SKM-1 (cell line): Measurements from ENCODE around the gene KANK2.
"Not testable (repeated sequence)": the region's sequence is repeated elsewhere in the genome, so short reads cannot be mapped to it uniquely, and the experiment has no call there.

Experiments
- DNase-seq: peaks from one replicate; lab custom pipeline; 2025; ENCODE audit not compliant: unreplicated experiment; lab: John Stamatoyannopoulos, UW

The KANK2 gene

DNA sequence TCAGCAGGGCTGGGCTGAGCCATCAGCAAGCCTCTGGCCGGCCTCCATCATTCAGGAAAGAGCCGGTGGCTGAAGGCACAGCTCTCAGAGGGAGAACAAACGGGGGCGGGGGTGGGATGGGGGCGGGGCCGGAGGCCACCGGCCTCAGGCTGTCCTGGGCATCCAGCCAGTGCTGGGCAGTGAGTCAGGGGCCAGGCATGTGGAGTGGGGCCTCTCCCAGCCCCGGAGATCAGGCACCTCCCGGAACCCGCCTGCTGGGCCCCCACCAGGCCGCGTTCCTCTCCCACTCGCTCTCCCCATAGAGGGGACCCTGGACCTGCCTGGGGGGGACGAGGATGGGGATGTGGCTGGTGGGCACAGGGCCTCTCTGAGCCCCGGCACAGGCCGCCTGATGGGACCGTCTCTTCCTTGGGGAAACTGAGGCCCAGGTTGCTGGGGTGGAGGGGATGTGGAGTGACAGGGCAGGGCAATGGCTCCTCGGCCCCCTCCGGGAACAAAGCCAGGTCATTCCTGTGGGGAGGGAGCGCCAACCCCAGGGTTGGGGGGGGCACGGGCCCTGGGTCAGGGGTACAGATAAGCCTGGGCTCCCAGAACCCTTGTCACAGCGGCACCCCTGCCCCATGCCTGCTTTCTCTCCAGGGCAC is 54.7 kb downstream of the KANK2 start:
- DNase-seq: no peak

- DNase-seq: no peak
Observed at GRCh38 chr19:11141937-11142527, 55.3 kb downstream of the KANK2 start.

DNA sequence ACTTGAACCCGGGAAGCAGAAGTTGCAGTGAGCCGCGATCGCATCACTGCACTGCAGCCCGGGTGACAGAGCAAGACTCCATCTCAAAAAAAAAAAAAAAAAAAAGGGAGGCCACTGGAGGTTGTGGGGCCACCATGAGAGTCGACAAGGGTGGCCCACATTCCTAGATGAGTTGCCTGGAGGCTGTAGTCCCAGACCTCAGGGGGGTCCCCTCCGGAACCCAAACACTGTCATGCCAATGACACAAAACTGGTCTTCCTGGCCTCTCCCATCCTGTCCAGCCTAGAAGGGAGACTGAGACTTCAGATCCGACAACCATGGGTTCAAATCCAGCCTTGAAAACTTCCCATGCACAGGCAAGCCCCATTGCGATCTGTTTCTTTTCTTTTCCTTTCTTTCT is 56.4 kb downstream of the KANK2 start:
- DNase-seq: no peak

DNA sequence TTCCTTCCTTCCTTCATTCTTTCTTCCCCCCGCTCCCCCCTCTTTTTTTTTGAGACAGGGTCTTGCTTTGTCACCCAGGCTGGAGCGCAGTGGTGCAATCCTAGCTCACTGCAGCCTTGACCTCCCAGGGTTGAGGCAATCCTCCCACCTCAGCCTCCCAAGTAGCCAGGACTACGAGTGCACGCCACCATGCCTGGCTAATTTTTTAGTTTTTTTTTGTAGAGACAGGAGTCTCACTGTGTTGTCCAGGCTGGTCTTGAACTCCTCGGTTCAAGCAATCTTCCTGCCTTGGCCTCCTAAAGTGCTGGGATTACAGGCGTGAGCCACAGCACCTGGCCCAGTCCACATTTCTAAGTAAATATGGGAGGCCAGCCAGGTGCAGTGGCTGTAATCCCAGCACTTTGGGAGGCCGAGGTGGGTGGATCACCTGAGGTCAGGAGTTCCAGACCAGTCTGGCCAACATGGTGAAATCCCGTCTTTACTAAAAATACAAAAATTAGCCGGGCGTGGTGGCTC is 57.3 kb downstream of the KANK2 start:
- DNase-seq: not testable (repeated sequence)

- no peak for DNase-seq
Observed at GRCh38 chr19:11138601-11139300, 58.6 kb downstream of the KANK2 start.

- DNase-seq: peak; percentile 33
Observed at GRCh38 chr19:11137542-11138384, 59.6 kb downstream of the KANK2 start.

GRCh38 chr19:11136400-11137101 is 60.8 kb downstream of the KANK2 start:
- no peak for DNase-seq

GRCh38 chr19:11131471-11131870 is 65.9 kb downstream of the KANK2 start:
- DNase-seq: no peak

DNA sequence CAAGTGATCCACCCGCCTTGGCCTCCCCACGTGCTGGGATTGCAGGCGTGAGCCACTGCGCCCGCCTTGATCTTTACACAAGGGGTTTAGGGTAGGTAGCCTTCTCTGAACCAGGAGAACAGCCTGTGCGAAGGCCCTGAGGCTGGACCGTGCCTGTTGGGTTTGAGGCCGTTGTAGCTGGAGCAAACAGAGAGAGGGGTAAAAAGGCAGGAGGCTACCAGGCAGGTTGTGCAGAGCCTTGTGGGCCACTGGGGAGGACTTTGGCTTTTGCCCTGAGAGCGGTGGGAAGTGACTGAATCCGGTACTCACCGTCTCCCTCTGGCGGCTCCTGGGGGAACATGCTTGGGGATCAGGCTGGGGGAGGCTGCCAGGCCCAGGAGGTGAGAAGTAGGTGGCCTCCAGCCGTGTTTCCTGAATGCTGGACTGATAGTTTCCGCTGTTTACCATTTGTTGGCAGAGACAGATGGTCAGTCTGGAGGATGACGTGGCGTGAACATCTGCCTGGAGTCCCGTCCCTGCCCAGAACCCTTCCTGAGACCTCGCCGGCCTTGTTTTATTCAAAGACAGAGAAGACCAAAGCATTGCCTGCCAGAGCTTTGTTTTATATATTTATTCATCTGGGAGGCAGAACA is 66.4 kb downstream of the KANK2 start:
- DNase-seq: peak; percentile 84

DNA sequence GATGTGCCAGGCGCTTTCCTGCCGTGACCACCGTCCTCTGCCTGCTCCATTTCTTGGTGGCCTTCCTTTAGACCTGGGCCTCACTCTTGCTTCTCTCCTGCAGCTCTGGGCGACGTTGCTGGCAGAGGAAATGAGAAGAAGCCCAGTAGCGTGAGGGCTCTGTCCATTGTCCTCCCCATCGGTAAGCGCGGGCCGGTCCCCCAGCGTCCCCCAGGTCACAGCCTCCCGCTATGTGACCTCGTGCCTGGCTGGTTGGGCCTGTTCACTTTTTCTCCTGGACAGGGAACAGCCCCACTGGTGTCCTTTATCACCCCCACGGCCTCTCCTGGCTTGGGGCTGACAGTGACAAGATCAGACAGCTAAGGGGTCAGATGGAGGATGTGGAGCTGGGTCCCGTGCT is 69.4 kb downstream of the KANK2 start:
- DNase-seq: no peak

DNA sequence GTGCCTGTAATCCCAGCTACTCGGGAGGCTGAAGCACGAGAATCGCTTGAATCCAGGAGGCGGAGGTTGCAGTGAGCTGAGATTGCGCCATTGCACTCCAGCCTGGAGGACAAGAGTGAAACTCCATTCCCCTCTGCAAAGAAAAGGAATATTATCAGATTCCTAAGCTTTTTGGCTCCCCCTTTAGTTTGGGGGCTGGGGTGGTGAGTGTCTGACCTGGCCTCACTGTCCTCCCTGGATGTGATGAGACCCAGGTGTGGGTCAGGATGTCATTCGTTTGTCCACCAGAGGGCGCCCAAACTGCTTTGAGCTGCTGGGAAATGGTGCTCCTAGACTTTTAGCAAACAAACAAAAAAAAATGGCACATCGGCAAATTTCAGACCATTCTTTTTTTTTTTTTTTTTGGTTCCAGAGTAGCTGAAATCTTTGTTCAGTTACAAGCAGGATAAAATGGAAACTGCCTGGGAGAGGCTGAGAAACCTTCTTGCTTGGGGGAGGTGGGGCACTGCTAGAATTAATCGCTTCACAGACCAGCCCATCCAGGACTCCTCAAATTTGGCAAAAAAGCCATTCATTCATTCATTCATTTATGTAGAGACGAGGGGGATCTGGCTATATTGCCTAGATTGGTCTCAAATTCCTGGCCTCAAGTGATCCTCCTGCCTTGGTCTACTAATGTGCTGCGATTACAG is 71.2 kb downstream of the KANK2 start:
- peak; percentile 19 for DNase-seq

GRCh38 chr19:11124157-11124556 is 73.2 kb downstream of the KANK2 start:
- DNase-seq: not testable (repeated sequence)

DNA sequence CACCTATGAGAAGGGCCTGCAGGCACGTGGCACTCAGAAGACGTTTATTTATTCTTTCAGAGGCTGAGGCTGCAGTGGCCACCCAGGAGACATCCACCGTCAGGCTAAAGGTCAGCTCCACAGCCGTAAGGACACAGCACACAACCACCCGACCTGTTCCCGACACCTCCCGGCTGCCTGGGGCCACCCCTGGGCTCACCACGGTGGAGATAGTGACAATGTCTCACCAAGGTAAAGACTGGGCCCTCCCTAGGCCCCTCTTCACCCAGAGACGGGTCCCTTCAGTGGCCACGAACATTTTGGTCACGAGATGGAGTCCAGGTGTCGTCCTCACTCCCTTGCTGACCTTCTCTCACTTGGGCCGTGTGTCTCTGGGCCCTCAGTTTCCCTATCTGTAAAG is 74.2 kb downstream of the KANK2 start:
- DNase-seq: no peak

DNA sequence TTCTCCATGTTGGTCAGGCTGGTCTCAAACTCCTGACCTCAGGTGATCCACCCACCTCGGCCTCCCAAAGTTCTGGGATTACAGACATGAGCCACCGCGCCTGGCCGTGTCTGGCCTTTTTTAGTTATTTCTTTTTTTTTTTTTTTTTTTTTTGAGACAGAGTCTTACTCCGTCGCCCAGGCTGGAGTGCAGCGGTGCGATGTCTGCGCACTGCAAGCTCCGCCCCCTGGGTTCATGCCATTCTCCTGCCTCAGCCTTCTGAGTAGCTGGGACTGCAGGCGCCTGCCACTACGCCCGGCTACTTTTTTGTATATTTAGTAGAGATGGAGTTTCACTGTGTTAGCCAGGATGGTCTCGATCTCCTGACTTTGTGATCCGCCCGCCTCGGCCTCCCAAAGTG is 75.4 kb downstream of the KANK2 start:
- DNase-seq: not testable (repeated sequence)

DNA sequence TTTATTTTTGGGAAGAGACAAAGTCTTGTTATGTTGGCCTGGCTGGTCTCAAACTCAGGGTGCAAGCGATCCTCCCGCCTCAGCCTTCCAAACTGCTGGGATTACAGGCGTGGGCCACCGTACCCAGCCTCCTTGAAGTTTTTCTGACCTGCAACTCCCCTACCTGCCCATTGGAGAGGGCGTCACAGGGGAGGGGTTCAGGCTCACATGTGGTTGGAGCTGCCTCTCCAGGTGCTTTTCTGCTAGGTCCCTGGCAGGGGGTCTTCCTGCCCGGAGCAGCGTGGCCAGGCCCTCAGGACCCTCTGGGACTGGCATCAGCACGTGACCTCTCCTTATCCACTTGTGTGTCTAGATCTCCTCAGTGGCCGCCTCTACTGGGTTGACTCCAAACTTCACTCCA is 80.8 kb downstream of the KANK2 start:
- no peak for DNase-seq

DNA sequence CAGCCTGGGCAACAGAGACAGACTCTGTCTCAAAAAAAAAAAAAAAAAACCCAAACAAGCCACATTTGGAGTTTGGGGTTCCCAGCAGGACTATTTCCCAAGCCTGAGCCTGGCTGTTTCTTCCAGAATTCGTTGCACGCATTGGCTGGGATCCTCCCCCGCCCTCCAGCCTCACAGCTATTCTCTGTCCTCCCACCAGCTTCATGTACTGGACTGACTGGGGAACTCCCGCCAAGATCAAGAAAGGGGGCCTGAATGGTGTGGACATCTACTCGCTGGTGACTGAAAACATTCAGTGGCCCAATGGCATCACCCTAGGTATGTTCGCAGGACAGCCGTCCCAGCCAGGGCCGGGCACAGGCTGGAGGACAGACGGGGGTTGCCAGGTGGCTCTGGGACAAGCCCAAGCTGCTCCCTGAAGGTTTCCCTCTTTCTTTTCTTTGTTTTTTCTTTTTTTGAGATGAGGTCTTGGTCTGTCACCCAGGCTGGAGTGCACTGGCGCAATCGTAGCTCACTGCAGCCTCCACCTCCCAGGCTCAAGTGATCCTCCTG is 81.4 kb downstream of the KANK2 start:
- no peak for DNase-seq

DNA sequence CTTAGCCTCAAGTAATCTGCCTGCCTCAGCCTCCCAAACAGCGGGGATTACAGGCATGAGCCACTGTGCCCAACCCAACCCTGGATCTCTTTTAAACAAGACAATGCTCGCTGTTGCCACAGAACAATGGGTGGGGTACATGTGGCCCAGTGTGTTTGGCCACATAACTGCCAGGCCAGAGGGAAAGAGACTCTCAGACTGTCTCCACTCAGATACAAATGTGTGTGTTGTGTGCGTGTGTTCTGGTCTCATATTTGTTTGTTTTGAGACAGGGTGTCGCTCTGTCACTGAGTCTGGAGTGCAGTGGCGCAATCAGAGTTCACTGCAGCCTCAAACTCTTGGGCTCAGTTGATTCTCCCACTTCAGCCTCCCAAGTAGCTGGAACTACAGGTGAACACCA is 82.3 kb downstream of the KANK2 start:
- DNase-seq: no peak
